Breast epithelium (tissue), 4 donors: Measurements from ENCODE around the gene SLC43A1. TPM values are rescaled to one million over a fixed set of nuclear protein-coding genes. Genes with fewer than 3 reads are reported as not detected.

Experiments
- DNase-seq, 2 donors: peaks; one replicate each; pipeline ENCODE4 v3.0.0-alpha.2; 2019; ENCODE audit warnings: low spot score in 2 of 2
- H3K27ac ChIP-seq, 2 donors: fragments of 200-600 bp; sonication (generic) in 1 of 2; one replicate each; pipeline ENCODE4 v1.5.1; 2016 to 2019; ENCODE audit warnings: mild to moderate bottlenecking in 1 of 2
- H3K27me3 ChIP-seq, 2 donors: fragments of 200-600 bp; sonication (generic) in 1 of 2; one replicate each; pipeline versions ENCODE4 v1.5.1 to v1.6.0; 2017 to 2019; ENCODE audit warnings: control low read depth in 1 of 2, mild to moderate bottlenecking in 1 of 2
- H3K36me3 ChIP-seq: fragments of 200-600 bp; one replicate; pipeline ENCODE4 v1.5.1; 2019
- H3K4me1 ChIP-seq, 2 donors: fragments of 200-600 bp; sonication (generic); one replicate each; pipeline ENCODE4 v1.5.1; 2016 to 2019; ENCODE audit warnings: control low read depth in 1 of 2
- H3K4me3 ChIP-seq, 3 donors: fragments of 200-600 bp; sonication (generic); 1 replicate in 2 of 3; 2 replicates in 1 of 3; pipeline ENCODE4 v1.5.1; 2016 to 2019; ENCODE audit warnings: mild to moderate bottlenecking in 3 of 3, moderate library complexity in 2 of 3
- H3K9me3 ChIP-seq, 2 donors: fragments of 200-600 bp; sonication (generic) in 1 of 2; one replicate each; pipeline ENCODE4 v1.5.1; 2016 to 2019; ENCODE audit warnings: control low read depth in 1 of 2
- CTCF ChIP-seq, 3 donors: fragments of 450-650 bp; IDR thresholded peaks; one replicate each; pipeline ENCODE4 v1.5.1; 2016 to 2017; ENCODE audit warnings: antibody characterized with exemption in 3 of 3, mild to moderate bottlenecking in 3 of 3, moderate library complexity in 3 of 3
- POLR2A ChIP-seq: fragments of 450-650 bp; IDR thresholded peaks from one replicate; pipeline ENCODE4 v1.6.1; 2016; ENCODE audit warnings: antibody characterized with exemption, mild to moderate bottlenecking, moderate library complexity
- POLR2AphosphoS5 ChIP-seq, 3 donors: sonication (generic); formaldehyde crosslinking; IDR thresholded peaks; one replicate each; pipeline ENCODE4 v1.6.1; 2017; ENCODE audit warnings: antibody characterized with exemption in 3 of 3
- intact Hi-C: fragments of 100-400 bp; cut with DNase I; formaldehyde crosslinking; loops from one replicate; pipeline ENCODE4 v1.15.1; 2023; ENCODE audit warnings: low total_unique reads
- total RNA-seq, 3 donors: library from RNA; depleted of rRNA; stranded (reverse); fragments of >200 nt; gene quantifications; one replicate each; pipeline ENCODE4 v1.1.0, GENCODE V29; 2016

The SLC43A1 gene
- total RNA-seq, 3 donors from 2014 or later: 12.0 to 23.4 (median 13.4) TPM

GRCh38 chr11:57552479-57552878 is 37.0 kb upstream of the SLC43A1 start:
- no peaks in the 10 kb centered on the region for H3K4me1 ChIP-seq
- no peak overlapping the region for H3K27ac ChIP-seq
- H3K27me3 ChIP-seq: no peaks in the 10 kb centered on the region
- H3K36me3 ChIP-seq: peaks cover 7% of the 10 kb centered on the region
- intact Hi-C loops: no loop called here
- no peaks in the 10 kb centered on the region for H3K9me3 ChIP-seq
- H3K4me3 ChIP-seq: no peak overlapping the region
- DNase-seq: no peak
- no peak for TF ChIP-seq POLR2A
- no peak for TF ChIP-seq CTCF (IDR thresholded peaks at IDR 0.05)
- no peak for TF ChIP-seq POLR2AphosphoS5 (IDR thresholded peaks at IDR 0.05)

- DNase-seq: no peak
- no peak overlapping the region for H3K27ac ChIP-seq
- no peak overlapping the region for H3K4me3 ChIP-seq
- no peaks in the 10 kb centered on the region for H3K27me3 ChIP-seq
- intact Hi-C loops: no loop called here
- H3K36me3 ChIP-seq: peaks cover 7% of the 10 kb centered on the region
- no peaks in the 10 kb centered on the region for H3K4me1 ChIP-seq
- TF ChIP-seq CTCF (IDR thresholded peaks at IDR 0.05) (no peak), POLR2A (no peak), POLR2AphosphoS5 (IDR thresholded peaks at IDR 0.05) (no peak)
- H3K9me3 ChIP-seq: no peaks in the 10 kb centered on the region
Measured at GRCh38 chr11:57551941-57552340, 36.4 kb upstream of the SLC43A1 start.

GRCh38 chr11:57549983-57550382 is 34.5 kb upstream of the SLC43A1 start:
- intact Hi-C loops: no loop called here
- TF ChIP-seq CTCF (IDR thresholded peaks at IDR 0.05): no peak
- no peak for TF ChIP-seq POLR2A
- no peak for TF ChIP-seq POLR2AphosphoS5 (IDR thresholded peaks at IDR 0.05)
- no peak overlapping the region for H3K4me3 ChIP-seq
- H3K4me1 ChIP-seq: no peaks in the 10 kb centered on the region
- no peak overlapping the region for H3K27ac ChIP-seq
- peaks cover 7% of the 10 kb centered on the region for H3K36me3 ChIP-seq
- no peaks in the 10 kb centered on the region for H3K27me3 ChIP-seq
- no peaks in the 10 kb centered on the region for H3K9me3 ChIP-seq
- no peak for DNase-seq

GRCh38 chr11:57547854-57548377 is 32.4 kb upstream of the SLC43A1 start:
- H3K27ac ChIP-seq: no peak overlapping the region
- no peak overlapping the region for H3K4me3 ChIP-seq
- H3K4me1 ChIP-seq: no peaks in the 10 kb centered on the region
- DNase-seq: no peak
- intact Hi-C loops: no loop called here
- TF ChIP-seq POLR2A: no peak
- TF ChIP-seq POLR2AphosphoS5 (IDR thresholded peaks at IDR 0.05): no peak
- no peaks in the 10 kb centered on the region for H3K9me3 ChIP-seq
- no peaks in the 10 kb centered on the region for H3K27me3 ChIP-seq
- H3K36me3 ChIP-seq: no peaks in the 10 kb centered on the region

- DNase-seq: no peak
- intact Hi-C loops: no loop called here
- Histone ChIP-seq H3K27me3 (no peaks in the 10 kb centered on the region), H3K36me3 (no peaks in the 10 kb centered on the region), H3K4me3 (no peak overlapping the region), H3K9me3 (no peaks in the 10 kb centered on the region), H3K4me1 (no peaks in the 10 kb centered on the region), H3K27ac (no peak overlapping the region)
- no peak for TF ChIP-seq POLR2AphosphoS5 (IDR thresholded peaks at IDR 0.05)
Measured at GRCh38 chr11:57546869-57547475, 31.5 kb upstream of the SLC43A1 start.

GRCh38 chr11:57546451-57546850 is 30.9 kb upstream of the SLC43A1 start:
- H3K9me3 ChIP-seq: no peaks in the 10 kb centered on the region
- no peaks in the 10 kb centered on the region for H3K36me3 ChIP-seq
- no peak for DNase-seq
- H3K27me3 ChIP-seq: no peaks in the 10 kb centered on the region
- H3K27ac ChIP-seq: no peak overlapping the region
- intact Hi-C loops: no loop called here
- H3K4me1 ChIP-seq: no peaks in the 10 kb centered on the region
- no peak overlapping the region for H3K4me3 ChIP-seq
- no peak for TF ChIP-seq POLR2A
- no peak for TF ChIP-seq POLR2AphosphoS5 (IDR thresholded peaks at IDR 0.05)
- TF ChIP-seq CTCF (IDR thresholded peaks at IDR 0.05): no peak
